HTR-8/SVneo (cell line): Measurements from ENCODE around the gene GLRX3.

Experiments
- DNase-seq: peaks from one replicate; pipeline ENCODE4 v3.0.0; 2011; ENCODE audit warnings: low spot score, mixed read lengths; ENCODE audit not compliant: insufficient read length
- FAIRE-seq: peaks from 2 replicates; lab custom pipeline; 2011; peaks lifted over from hg19 to GRCh38; lab: Jason Lieb, UNC

The GLRX3 gene

DNA sequence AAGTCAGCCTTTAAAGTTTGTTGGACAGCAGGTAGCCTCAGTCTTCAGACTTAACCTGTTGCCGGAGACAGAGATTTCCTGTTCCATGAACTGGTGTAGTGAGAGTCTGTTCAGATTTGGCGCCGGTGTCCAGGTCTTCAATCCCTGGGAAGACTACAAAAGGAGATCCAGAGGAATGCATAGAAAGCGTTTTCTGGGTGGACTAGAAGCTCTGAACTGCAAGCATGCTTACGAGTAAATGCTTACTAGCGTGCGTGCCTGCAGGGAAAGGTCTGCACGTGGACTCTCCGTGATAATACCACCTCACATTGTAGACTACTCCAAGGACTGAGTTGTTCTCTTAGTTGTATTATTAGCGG, 878 bp downstream of the GLRX3 start:
- no peak for DNase-seq
- FAIRE-seq: no peak

GRCh38 chr10:130137659-130138478, 1.7 kb downstream of the GLRX3 start:
- FAIRE-seq (no peak), DNase-seq (no peak)

DNA sequence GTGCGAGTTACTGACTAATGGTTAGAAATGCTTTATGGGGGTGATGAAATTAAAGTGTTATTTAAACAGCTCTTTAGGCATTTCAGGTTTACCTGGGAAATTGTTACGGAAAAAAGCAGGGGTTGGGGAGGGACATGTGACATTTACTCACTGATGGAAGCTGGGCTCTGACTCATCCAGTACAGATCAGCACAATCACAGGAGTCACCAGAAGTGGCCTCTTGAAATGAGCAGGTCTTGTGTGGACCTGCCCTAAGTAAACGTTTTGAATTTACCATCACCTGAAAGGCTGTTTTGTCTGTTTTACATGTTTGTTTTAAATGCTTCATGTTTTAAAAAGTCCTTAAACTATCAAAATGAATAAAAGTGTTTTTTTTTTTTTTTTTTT, 2.3 kb downstream of the GLRX3 start:
- no peak for DNase-seq
- FAIRE-seq: no peak

- no peak for FAIRE-seq
- no peak for DNase-seq
These were observed 4.2 kb downstream of the GLRX3 start for GRCh38 chr10:130140425-130140824.

- FAIRE-seq (no peak), DNase-seq (no peak)
These were observed 4.8 kb downstream of the GLRX3 start for GRCh38 chr10:130141038-130141437.

DNA sequence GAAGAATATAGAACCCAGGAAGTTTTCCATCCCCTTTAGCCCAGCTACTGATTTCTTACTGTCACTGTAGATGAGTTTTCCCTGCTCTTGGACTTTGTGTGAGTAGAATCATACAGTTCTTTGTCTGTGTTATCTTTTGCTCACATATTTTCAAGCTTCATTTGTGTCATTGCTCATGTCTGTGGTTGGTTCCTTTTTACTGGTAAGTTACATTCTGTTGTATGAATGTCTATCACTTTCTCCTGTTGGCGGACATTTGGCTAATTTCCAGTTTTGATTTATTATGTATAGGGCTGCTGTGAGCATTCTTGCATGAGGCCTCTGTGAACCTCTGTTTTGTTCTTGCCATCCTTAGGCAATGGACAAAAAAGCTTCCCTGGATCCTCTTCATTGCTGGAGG, 5.3 kb downstream of the GLRX3 start:
- DNase-seq (no peak), FAIRE-seq (no peak)

GRCh38 chr10:130141878-130142277, 5.7 kb downstream of the GLRX3 start:
- DNase-seq (no peak), FAIRE-seq (no peak)

DNA sequence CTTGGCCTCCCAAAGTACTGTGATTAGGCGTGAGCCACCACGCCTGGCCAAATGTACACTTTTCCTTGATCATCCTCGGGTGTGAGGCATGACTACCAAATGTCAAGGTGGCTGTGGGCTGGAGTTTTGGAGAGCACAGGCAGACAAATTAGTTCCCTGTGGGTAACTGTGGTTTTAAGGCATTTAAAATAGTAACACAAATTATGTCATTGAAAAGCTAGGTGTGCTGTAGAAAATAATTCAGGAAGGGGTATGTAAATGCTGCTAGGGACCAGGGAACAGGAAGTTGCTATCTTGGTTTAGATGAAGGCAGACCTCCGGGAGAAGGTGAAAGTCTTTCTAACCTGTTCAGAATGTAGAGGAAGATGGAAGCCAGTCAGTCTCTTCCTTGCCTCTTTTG, 9.9 kb downstream of the GLRX3 start:
- FAIRE-seq (no peak), DNase-seq (no peak)

GRCh38 chr10:130159192-130159794, 23.1 kb downstream of the GLRX3 start:
- FAIRE-seq (no peak), DNase-seq (no peak)

- no peak for FAIRE-seq
- no peak for DNase-seq
These were observed 24.6 kb downstream of the GLRX3 start for GRCh38 chr10:130160775-130161174.

- FAIRE-seq (no peak), DNase-seq (no peak)
These were observed 25.1 kb downstream of the GLRX3 start for GRCh38 chr10:130161331-130161730.

DNA sequence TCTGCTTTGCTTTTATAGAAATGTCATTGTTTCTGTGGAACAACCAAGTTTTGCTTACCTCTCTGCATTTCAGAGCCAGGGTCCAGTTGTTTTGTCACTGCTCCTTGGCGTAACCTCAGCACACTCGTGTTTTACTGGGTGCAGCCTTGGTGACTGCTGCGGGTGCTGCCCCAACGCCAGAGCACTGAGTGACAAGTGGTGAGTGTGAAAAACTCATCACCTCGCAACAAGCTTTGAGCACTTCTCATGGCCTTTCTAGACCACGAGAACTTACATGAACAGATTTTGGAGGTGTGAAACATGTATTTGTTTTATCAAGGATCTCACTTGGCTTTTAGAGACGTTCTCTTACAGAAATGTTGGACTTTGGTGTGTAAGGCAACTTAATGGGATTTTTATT, 31.0 kb downstream of the GLRX3 start:
- no peak for FAIRE-seq

DNA sequence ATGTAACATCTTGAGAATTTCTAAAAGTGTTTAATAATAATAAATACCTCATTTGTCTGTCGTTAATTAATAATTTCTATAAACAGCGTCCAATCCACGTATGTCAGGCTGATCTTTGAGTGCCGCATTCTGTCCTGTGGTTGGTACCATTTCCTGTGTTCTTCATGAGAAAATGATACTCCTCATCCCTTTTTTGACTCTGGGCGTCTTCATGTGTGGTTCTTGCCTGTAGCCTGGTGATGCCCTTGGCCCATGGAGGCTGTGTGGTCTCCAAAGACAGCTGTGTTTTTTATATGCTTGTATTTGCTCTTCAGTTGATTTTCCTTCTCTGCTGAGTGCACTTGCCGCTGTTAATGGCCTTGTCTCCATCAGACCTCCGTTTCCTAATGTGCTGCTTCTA, 31.5 kb downstream of the GLRX3 start:
- DNase-seq (no peak), FAIRE-seq (no peak)

More for the DNA sequence above, 31.0 kb downstream of the GLRX3 start:
- DNase-seq: no peak

DNA sequence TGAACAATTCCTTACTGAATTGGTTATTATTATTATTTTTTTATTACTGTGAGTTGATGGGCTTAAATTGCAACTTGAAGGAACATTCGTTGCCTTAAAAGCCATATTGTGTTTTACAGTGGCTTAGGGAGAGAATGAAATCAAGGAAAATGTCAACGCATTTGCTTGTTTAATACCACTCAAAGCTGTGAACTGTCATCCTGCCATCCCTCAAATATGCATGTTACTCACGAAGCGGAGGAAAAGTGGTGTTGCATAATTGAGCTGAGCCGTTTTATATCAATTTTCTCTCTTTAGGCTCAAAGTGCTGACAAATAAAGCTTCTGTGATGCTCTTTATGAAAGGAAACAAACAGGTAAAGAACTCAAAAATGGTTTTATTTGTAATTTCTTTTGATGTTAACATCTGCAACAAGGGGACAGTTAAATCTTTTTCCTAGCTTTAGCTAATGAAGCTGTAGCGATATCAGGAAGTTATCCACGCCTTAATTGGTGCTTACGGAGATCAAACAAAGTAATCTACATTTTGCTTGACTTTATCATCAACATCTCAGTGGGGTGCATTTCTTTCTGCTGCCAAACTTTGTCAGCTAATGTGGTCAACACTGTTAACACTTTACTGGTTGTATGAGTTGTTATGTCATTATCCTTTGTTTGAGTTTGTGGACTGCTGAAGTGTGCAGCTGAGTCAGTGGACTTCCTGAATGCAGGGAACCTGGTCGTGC, 33.1 kb downstream of the GLRX3 start:
- FAIRE-seq (no peak), DNase-seq (no peak)

- DNase-seq (no peak), FAIRE-seq (no peak)
These were observed 35.0 kb downstream of the GLRX3 start for GRCh38 chr10:130171196-130171595.

DNA sequence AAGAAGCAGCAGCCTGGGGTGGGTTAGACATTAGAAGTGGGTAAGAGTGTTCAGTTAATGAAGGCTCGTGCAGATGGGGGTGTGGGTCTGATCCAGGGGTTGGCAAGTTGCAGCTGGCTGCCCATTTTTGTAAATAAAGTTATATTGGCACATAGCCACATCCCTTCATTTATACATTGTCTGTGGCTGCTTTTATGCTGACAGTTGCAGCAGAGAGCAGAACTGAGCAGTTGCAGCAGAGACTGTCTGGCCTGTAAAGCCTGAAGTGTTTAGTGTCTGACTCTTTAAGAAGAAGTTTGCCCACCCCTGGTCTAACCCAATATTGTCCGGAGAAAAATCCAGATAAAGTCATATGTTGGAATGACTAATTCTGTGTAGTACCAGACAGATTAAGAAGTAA, 38.1 kb downstream of the GLRX3 start:
- no peak for DNase-seq
- FAIRE-seq: no peak

DNA sequence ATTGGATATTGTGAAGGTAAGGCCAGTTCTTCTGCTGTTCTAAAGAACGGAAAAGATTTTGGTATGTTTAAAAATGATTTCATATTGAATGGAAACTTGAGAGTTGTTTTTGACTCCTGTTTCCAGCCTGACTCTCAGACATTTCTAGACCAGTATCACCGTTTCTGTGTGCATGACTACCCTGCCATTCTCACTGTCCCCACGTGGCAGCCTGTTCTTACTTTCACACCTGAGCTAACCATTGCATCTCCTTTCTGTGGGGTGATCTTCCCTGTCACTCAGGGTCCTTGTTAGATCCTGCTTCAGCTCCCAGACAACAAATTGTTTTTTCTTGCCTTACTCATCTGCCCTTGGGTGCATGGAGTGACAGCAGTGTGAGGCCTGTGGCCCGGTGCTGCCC, 38.9 kb downstream of the GLRX3 start:
- no peak for DNase-seq
- no peak for FAIRE-seq

GRCh38 chr10:130177250-130177649, 41.1 kb downstream of the GLRX3 start:
- DNase-seq (no peak), FAIRE-seq (no peak)

GRCh38 chr10:130179640-130180039, 43.4 kb downstream of the GLRX3 start:
- FAIRE-seq: no peak
- DNase-seq: peak; percentile 31

- FAIRE-seq (no peak), DNase-seq (no peak)
These were observed 44.2 kb downstream of the GLRX3 start for GRCh38 chr10:130180416-130180815.

- FAIRE-seq (no peak), DNase-seq (no peak)
These were observed 45.7 kb downstream of the GLRX3 start for GRCh38 chr10:130181858-130182257.
